Large intestine (tissue), 3 donors: ENCODE measurements around the gene SMURF1. TPM values are rescaled to one million over a fixed set of nuclear protein-coding genes. Genes with fewer than 3 reads are reported as not detected.

Experiments
- DNase-seq, 2 donors: peaks; one replicate each; pipeline versions ENCODE4 v3.0.0 to v3.0.0-alpha.2; 2013
- H3K27ac ChIP-seq: one replicate; pipeline ENCODE4 v1.5.1; 2013; ENCODE audit warnings: low read length
- H3K27me3 ChIP-seq: 2 replicates; pipeline ENCODE4 v1.6.1; 2013; ENCODE audit warnings: low read length; ENCODE audit not compliant: control insufficient read depth, insufficient read depth
- H3K36me3 ChIP-seq: 2 replicates; pipeline ENCODE4 v1.6.1; 2013; ENCODE audit warnings: low read length; ENCODE audit not compliant: control insufficient read depth, insufficient read depth
- H3K4me1 ChIP-seq: one replicate; pipeline ENCODE4 v1.6.1; 2013; ENCODE audit warnings: low read length; ENCODE audit not compliant: control insufficient read depth, insufficient read depth
- H3K4me3 ChIP-seq: one replicate; pipeline ENCODE4 v1.5.1; 2013; ENCODE audit warnings: low read length
- H3K9me3 ChIP-seq: one replicate; pipeline ENCODE4 v1.6.1; 2013; ENCODE audit warnings: mild to moderate bottlenecking, low read depth, low read length, moderate library complexity; ENCODE audit not compliant: control insufficient read depth
- WGBS: methylation state at CpG from one replicate; pipeline ENCODE4 v1.1.5; 2013; ENCODE audit warnings: low lambda C conversion rate; ENCODE audit not compliant: insufficient coverage; 5-methylcytosine and 5-hydroxymethylcytosine counted together
- polyA plus RNA-seq: library from polyadenylated mRNA; unstranded; fragments of 120-200 nt; gene quantifications from one replicate; pipeline ENCODE4 v1.2.1, GENCODE V29; 2013

SMURF1 gene
- polyA plus RNA-seq, 1 donor = 14.5 TPM

DNA sequence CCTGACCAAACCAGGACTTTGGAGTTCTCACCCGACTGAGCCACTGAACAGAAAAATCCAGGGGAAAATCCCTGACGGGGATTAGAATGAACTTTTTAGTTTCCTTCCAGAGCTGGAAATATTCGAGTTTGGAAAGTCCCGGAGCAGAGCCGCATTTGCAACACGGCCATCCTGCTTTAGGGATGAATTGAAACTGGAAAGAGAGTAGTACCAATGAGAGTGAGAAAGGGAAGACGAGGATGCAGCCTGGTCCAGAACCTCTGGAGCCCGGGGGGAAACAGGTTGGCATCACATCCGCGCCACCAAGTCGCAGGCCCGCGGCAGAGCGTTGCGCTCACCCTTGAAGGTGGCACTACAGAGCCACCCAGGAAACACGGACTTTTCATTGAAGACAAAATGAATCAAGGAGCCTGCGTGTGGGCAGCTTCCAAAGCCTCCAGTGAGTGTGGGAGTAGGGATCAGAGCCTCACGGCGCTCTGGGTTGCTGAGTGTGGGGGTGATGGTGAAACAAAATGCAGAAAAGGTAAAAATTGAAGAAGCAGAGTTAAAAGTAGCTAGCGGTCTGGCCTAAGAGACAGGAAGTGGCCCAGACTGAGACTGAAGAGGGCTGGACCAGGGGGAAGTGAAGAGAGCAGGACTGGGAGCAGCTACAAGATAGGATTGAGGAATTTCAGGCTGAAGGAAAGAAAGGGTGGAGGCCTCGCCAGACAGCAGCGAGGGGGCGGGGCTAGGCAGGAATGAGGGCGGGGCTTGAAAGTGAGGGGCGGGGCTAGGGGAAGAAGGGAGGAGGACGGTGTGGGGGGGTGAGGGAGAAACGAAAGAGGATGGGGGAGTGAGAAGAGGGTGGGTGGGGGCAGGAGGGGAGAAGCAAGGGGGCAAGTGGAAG lies 1.8 kb downstream of the SMURF1 start:
- H3K9me3 ChIP-seq = peaks cover 2% of the 10 kb centered on the region
- no peaks in the 10 kb centered on the region for H3K27me3 ChIP-seq
- H3K36me3 ChIP-seq = no peaks in the 10 kb centered on the region
- peak overlapping the region; percentile 94 for H3K27ac ChIP-seq
- WGBS = 15% methylated on average over 3 of the region's 27 CpGs
- peak overlapping the region; percentile 49 for H3K4me3 ChIP-seq
- peaks cover 6% of the 10 kb centered on the region for H3K4me1 ChIP-seq
- peak in 1 of 2 donors; percentile 64 for DNase-seq

- WGBS = 57% methylated on average over 1 of the region's 3 CpGs
These were observed 2.6 kb downstream of the SMURF1 start for GRCh38 chr7:99141334-99141733.

GRCh38 chr7:99140813-99141212 lies 3.1 kb downstream of the SMURF1 start:
- no peak overlapping the region for H3K27ac ChIP-seq
- H3K4me1 ChIP-seq = peaks cover 6% of the 10 kb centered on the region
- 60% methylated on average over 1 of the region's 6 CpGs for WGBS
- no peak overlapping the region for H3K4me3 ChIP-seq
- no peak for DNase-seq
- peaks cover 2% of the 10 kb centered on the region for H3K9me3 ChIP-seq
- no peaks in the 10 kb centered on the region for H3K36me3 ChIP-seq
- no peaks in the 10 kb centered on the region for H3K27me3 ChIP-seq

More at GRCh38 chr7:99141334-99141733, 2.6 kb downstream of the SMURF1 start:
- H3K27me3 ChIP-seq = no peaks in the 10 kb centered on the region
- no peaks in the 10 kb centered on the region for H3K36me3 ChIP-seq
- H3K9me3 ChIP-seq = peaks cover 2% of the 10 kb centered on the region
- DNase-seq = no peak
- H3K4me3 ChIP-seq = no peak overlapping the region
- peak overlapping the region; percentile 94 for H3K27ac ChIP-seq
- peaks cover 6% of the 10 kb centered on the region for H3K4me1 ChIP-seq

GRCh38 chr7:99139036-99139435 lies 4.9 kb downstream of the SMURF1 start:
- H3K27ac ChIP-seq = no peak overlapping the region
- no peaks in the 10 kb centered on the region for H3K36me3 ChIP-seq
- no peak overlapping the region for H3K4me3 ChIP-seq
- H3K9me3 ChIP-seq = peaks cover 2% of the 10 kb centered on the region
- peaks cover 6% of the 10 kb centered on the region for H3K4me1 ChIP-seq
- no peak for DNase-seq
- H3K27me3 ChIP-seq = no peaks in the 10 kb centered on the region

DNA sequence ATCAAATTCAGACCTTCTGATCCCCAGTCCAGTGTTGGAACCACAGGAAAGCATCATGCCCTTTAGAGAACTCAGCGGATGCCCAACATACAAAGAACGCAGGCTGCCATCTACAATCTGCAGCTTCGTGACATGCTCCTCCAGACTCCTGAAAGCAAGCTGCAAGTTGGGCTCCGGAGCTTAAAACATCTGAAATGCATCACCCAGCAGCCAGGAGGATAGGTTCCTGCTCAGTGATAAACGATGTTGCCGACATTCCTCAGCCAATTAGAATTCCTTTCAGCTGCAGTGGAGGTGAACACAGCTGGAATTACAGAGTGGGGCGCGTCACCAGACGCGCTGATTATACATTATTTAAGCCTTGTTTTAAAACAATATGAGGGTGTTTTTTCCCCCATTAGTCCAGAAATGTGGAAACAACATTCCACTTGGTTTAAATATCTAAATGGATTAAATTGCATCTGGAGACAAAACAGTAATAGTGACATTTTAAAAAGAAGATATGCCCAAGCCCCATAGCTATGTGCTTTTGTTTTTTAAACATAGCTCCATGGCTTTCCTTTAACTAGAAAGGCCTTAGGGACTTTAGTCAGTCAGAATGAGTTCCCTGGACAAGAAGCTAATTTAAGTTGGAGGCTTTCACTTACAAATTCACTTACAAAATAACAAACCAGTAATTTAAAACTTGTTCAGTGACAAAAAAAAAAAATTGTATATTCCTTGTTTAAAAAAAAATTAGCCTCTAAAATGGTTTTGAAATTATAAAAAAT lies 6.3 kb downstream of the SMURF1 start:
- WGBS = 60% methylated on average over 1 of the region's 10 CpGs
- Histone ChIP-seq H3K27me3 (no peaks in the 10 kb centered on the region), H3K4me1 (peaks cover 9% of the 10 kb centered on the region), H3K36me3 (no peaks in the 10 kb centered on the region), H3K9me3 (peaks cover under 1% of the 10 kb centered on the region), H3K27ac (no peak overlapping the region), H3K4me3 (no peak overlapping the region)
- DNase-seq = peak in 1 of 2 donors; percentile 17

- WGBS = no CpG with 5 or more reads among the region's 4 CpGs
- Histone ChIP-seq H3K9me3 (no peaks in the 10 kb centered on the region), H3K27me3 (no peaks in the 10 kb centered on the region), H3K4me3 (no peak overlapping the region), H3K4me1 (peaks cover 3% of the 10 kb centered on the region), H3K27ac (no peak overlapping the region), H3K36me3 (no peaks in the 10 kb centered on the region)
- DNase-seq = no peak
These were observed 8.0 kb downstream of the SMURF1 start for GRCh38 chr7:99135938-99136337.

DNA sequence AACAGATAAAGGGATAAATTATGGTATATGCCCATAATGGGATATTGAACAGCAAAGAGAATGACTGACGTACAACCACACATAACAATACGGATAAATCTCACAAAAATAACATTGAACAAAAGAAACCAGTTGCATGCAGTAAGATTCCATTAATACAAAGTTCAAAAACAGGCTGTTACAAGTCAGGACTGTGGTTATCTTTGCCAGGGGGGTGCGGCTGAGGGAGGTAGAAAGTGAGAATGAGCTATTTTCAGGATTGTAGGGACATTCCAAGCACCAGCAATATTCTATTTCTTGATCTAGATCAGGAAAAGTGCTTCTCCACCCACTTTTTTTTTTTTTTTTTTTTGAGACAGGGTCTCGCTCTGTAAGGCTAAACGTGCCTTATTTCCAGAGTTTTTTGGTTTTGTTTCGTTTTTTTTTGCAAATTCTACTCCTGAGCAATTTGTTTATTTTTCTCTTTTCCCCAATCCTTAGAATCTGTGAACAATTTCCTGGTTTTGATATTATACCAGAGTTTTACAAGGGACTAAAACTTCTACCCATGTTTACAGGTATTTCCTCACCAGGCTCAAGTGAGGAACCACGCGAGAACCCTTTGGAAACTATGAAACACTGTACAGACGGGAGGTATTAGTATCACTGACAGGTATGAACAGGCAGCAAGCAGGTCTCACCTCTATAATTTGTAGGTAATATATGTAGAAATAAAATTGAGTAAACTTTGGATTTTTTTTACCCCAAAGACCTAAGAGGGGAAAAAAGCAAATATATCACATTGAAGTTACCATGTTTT lies 9.9 kb downstream of the SMURF1 start:
- peak in 1 of 2 donors; percentile 30 for DNase-seq
- no peaks in the 10 kb centered on the region for H3K9me3 ChIP-seq
- H3K4me3 ChIP-seq = no peak overlapping the region
- 70% methylated on average over 2 of the region's 9 CpGs for WGBS
- no peaks in the 10 kb centered on the region for H3K36me3 ChIP-seq
- H3K27me3 ChIP-seq = no peaks in the 10 kb centered on the region
- H3K4me1 ChIP-seq = peaks cover 3% of the 10 kb centered on the region
- no peak overlapping the region for H3K27ac ChIP-seq

DNA sequence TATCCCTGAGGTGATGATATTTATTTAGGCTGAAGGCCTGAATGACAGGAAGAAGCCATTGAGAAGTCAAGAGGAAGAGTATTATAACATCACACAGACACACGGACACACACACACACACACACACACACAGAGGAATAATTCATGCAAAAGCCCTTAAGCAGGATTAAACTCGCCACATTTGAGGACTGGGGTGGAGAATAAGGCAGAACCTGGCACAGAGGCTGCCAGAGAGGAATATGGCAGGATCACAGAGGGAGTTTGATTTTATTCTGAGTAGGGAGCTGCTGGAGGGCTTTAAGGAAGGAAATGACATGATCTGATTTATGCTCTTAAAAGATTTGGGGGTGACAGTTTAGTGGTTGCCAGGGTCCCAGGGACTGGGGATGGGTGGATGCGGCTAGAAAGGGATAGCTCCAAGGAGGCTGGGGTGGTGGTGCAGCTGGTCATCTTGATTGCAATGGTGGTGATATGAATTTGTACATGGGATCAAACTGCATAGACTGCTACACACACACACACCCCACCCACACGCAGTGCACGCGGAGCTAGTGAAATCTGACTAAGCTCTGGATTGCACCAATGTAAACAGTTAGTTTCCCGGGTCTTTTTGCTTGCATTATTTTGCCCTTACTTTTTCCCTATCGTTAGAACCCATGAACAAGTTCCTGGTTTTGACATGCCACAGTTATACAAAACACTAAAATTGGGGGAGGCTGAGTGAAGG lies 11.2 kb downstream of the SMURF1 start:
- Histone ChIP-seq H3K4me3 (no peak overlapping the region), H3K36me3 (no peaks in the 10 kb centered on the region), H3K9me3 (no peaks in the 10 kb centered on the region), H3K27me3 (no peaks in the 10 kb centered on the region), H3K27ac (no peak overlapping the region), H3K4me1 (peaks cover 3% of the 10 kb centered on the region)
- DNase-seq = no peak
- WGBS = 83% methylated on average over 1 of the region's 8 CpGs

DNA sequence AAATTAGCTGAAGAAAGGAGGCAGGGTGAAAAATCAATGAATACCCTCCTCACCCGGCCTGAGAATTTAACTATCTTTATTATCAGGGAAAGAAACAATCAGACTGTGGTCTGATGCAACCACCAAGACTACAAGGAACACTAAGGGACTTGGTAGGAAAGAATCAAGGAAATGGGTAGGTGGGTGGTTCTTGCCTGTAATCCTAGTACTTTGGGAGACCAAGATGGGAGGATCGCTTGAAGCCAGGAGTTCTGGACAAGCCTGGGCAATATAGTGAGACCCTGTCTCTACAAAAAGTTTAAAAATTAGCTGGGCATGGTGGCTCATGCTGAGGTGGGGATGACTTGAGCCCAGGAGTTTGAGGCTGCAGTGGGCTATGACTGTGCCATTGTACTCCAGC lies 12.6 kb downstream of the SMURF1 start:
- H3K27me3 ChIP-seq = no peaks in the 10 kb centered on the region

More for the DNA sequence above, 12.6 kb downstream of the SMURF1 start:
- no CpG with 5 or more reads among the region's 2 CpGs for WGBS
- H3K27ac ChIP-seq = no peak overlapping the region
- no peaks in the 10 kb centered on the region for H3K36me3 ChIP-seq
- H3K4me1 ChIP-seq = peaks cover 3% of the 10 kb centered on the region
- no peak overlapping the region for H3K4me3 ChIP-seq
- no peak for DNase-seq
- H3K9me3 ChIP-seq = no peaks in the 10 kb centered on the region
